HepG2 (cell line): ENCODE data around the gene HNRNPUL2. TPM values are rescaled to one million over a fixed set of nuclear protein-coding genes. Genes with fewer than 3 reads are reported as not detected.

Experiments
- CBFB ChIP-seq: sonication (generic); formaldehyde crosslinking; IDR thresholded peaks from 2 replicates; pipeline ENCODE4 v1.4.0; 2020; ENCODE audit warnings: missing genetic modification reagents
- DR1 ChIP-seq: sonication (generic); formaldehyde crosslinking; IDR thresholded peaks from 2 replicates; pipeline ENCODE4 v1.8.0; 2021; ENCODE audit warnings: mild to moderate bottlenecking, missing genetic modification reagents, inconsistent platforms
- EP300 ChIP-seq, 3 experiments: sonication (generic) in 1 of 3; formaldehyde crosslinking in 1 of 3; IDR thresholded peaks; 2 replicates each; pipeline versions ENCODE4 v1.5.1 to v1.6.1; 2011 to 2020; ENCODE audit warnings: low read depth in 2 of 3, low read length in 2 of 3, borderline replicate concordance in 1 of 3, improper control_type of control experiment in 1 of 3, mild to moderate bottlenecking in 1 of 3, missing genetic modification reagents in 1 of 3, moderate library complexity in 1 of 3
- GATAD1 ChIP-seq: IDR thresholded peaks from 2 replicates; pipeline ENCODE4 v1.6.1; 2016; ENCODE audit warnings: missing genetic modification reagents, missing compliant biosample characterization
- GMEB1 ChIP-seq: sonication (generic); formaldehyde crosslinking; IDR thresholded peaks from 2 replicates; pipeline ENCODE4 v1.5.1; 2020; ENCODE audit warnings: missing genetic modification reagents, mild to moderate bottlenecking, borderline replicate concordance
- HIC2 ChIP-seq: sonication (generic); formaldehyde crosslinking; IDR thresholded peaks from 2 replicates; pipeline ENCODE4 v1.9.0; 2022; ENCODE audit warnings: low read depth, missing genetic modification reagents
- HNRNPL ChIP-seq: fragments of 200-400 bp; formaldehyde crosslinking; IDR thresholded peaks from 2 replicates; pipeline ENCODE4 v1.6.1; 2017; ENCODE audit warnings: mild to moderate bottlenecking, low read depth, low read length
- MLX ChIP-seq: IDR thresholded peaks from 2 replicates; pipeline ENCODE4 v1.6.1; 2016
- MXD3 ChIP-seq: IDR thresholded peaks from 2 replicates; pipeline ENCODE4 v1.6.1; 2016; ENCODE audit warnings: mild to moderate bottlenecking, missing biosample characterization, missing genetic modification reagents
- RBFOX2 ChIP-seq: fragments of 200-400 bp; formaldehyde crosslinking; IDR thresholded peaks from 2 replicates; pipeline ENCODE4 v1.6.1; 2017; ENCODE audit warnings: low read depth, mild to moderate bottlenecking, low read length
- RXRA ChIP-seq: sonication (generic); formaldehyde crosslinking; IDR thresholded peaks from 2 replicates; pipeline ENCODE4 v1.5.1; 2020; ENCODE audit warnings: missing genetic modification reagents
- SP2 ChIP-seq: sonication (generic); formaldehyde crosslinking; IDR thresholded peaks from 2 replicates; pipeline ENCODE4 v1.5.1; 2020; ENCODE audit warnings: mild to moderate bottlenecking, missing genetic modification reagents
- THAP7 ChIP-seq: sonication (generic); formaldehyde crosslinking; IDR thresholded peaks from 2 replicates; pipeline ENCODE4 v1.8.1; 2023; ENCODE audit warnings: mild to moderate bottlenecking, missing genetic modification reagents
- YEATS2 ChIP-seq: sonication (generic); formaldehyde crosslinking; IDR thresholded peaks from 2 replicates; pipeline ENCODE4 v1.4.0; 2020; ENCODE audit warnings: missing genetic modification reagents, borderline replicate concordance
- ZC3H4 ChIP-seq: sonication (generic); formaldehyde crosslinking; IDR thresholded peaks from 2 replicates; pipeline ENCODE4 v1.4.0; 2020; ENCODE audit warnings: missing genetic modification reagents, borderline replicate concordance
- ZNF143 ChIP-seq: sonication (generic); formaldehyde crosslinking; IDR thresholded peaks from 2 replicates; pipeline ENCODE4 v1.4.0; 2020; ENCODE audit warnings: missing genetic modification reagents
- ZNF253 ChIP-seq: sonication (generic); formaldehyde crosslinking; IDR thresholded peaks from 2 replicates; pipeline ENCODE4 v1.8.0; 2022; ENCODE audit warnings: mild to moderate bottlenecking, missing genetic modification reagents, borderline replicate concordance
- ZNF263 ChIP-seq: sonication (generic); formaldehyde crosslinking; IDR thresholded peaks from 2 replicates; pipeline ENCODE4 v1.4.0; 2020; ENCODE audit warnings: missing genetic modification reagents
- ZNF343 ChIP-seq: sonication (generic); formaldehyde crosslinking; IDR thresholded peaks from 2 replicates; pipeline ENCODE4 v1.4.0; 2020; ENCODE audit warnings: mild to moderate bottlenecking, missing genetic modification reagents
- ZNF430 ChIP-seq: sonication (generic); formaldehyde crosslinking; IDR thresholded peaks from 2 replicates; pipeline ENCODE4 v1.9.0; 2021; ENCODE audit warnings: mild to moderate bottlenecking, missing genetic modification reagents
- ZNF510 ChIP-seq: sonication (generic); formaldehyde crosslinking; IDR thresholded peaks from 2 replicates; pipeline ENCODE4 v1.4.0; 2020; ENCODE audit warnings: low read depth, mild to moderate bottlenecking, missing genetic modification reagents
- ZNF768 ChIP-seq: sonication (generic); formaldehyde crosslinking; IDR thresholded peaks from 2 replicates; pipeline ENCODE4 v1.4.0; 2020; ENCODE audit warnings: missing genetic modification reagents
- ZNF839 ChIP-seq: sonication (generic); formaldehyde crosslinking; IDR thresholded peaks from 2 replicates; pipeline ENCODE4 v1.4.0; 2020; ENCODE audit warnings: missing genetic modification reagents, mild to moderate bottlenecking, borderline replicate concordance
- polyA plus RNA-seq, 8 experiments: library from polyadenylated mRNA; depleted of rRNA in 3 of 8; stranded (reverse) in 7 of 8; unstranded in 1 of 8; fragments of >200 nt; fragmentation: Illumina TruSeq in 4 of 8; extraction: Trizol in 4 of 8; gene quantifications; 2 replicates each; pipeline versions ENCODE4 v1.2.1 to v1.2.3, GENCODE V29; 2011 to 2016; ENCODE audit warnings: low read depth in 4 of 8, missing spikeins in 1 of 8, mixed read lengths in 1 of 8; ENCODE audit not compliant: insufficient read depth in 1 of 8
- total RNA-seq, 5 experiments: library from RNA; depleted of rRNA; stranded (reverse); fragments of >200 nt; fragmentation: Illumina TruSeq; extraction: Trizol; gene quantifications; 2 replicates each; pipeline ENCODE4 v1.2.3, GENCODE V29; 2016; ENCODE audit warnings: low read depth in 1 of 5

Gene HNRNPUL2
- total and polyA plus RNA-seq, 2 of the 13 experiments (the other 11 are each of a cell fraction or from before 2014, with no cell fraction given): 8.4 to 9.6 TPM

- peak; percentile 77; the same call in 1 of the 2 replicates for TF ChIP-seq MXD3 (CRISPR knock-in tag)
- peak; percentile 79; the same call in 1 of the 2 replicates for TF ChIP-seq THAP7 (CRISPR knock-in tag)
- 0 out of 2 replicates have a peak, but pooled peaks have one; percentile 17 for TF ChIP-seq ZNF263 (CRISPR knock-in tag)
- TF ChIP-seq MLX (CRISPR knock-in tag): 0 out of 2 replicates have a peak, but pooled peaks have one; percentile 32
- peak; percentile 35; the same call in 1 of the 2 replicates for TF ChIP-seq ZNF430 (CRISPR knock-in tag)
- TF ChIP-seq SP2 (CRISPR knock-in tag): peak; percentile 49; the same call in 1 of the 2 replicates
- TF ChIP-seq EP300 (IDR thresholded peaks at IDR 0.05; ENCODE audit: low read depth in 2 of 2, low read length in 2 of 2): no peak
- TF ChIP-seq EP300 (CRISPR knock-in tag; IDR thresholded peaks at IDR 0.05; ENCODE audit: borderline replicate concordance): 0 out of 2 replicates have a peak, but pooled peaks have one; percentile 11
- TF ChIP-seq RBFOX2: peak; percentile 89
- peak; percentile 75; the same call in 1 of the 2 replicates for TF ChIP-seq GMEB1 (CRISPR knock-in tag)
- no peak for TF ChIP-seq ZNF343 (CRISPR knock-in tag)
- TF ChIP-seq ZNF839 (CRISPR knock-in tag): 0 out of 2 replicates have a peak, but pooled peaks have one; percentile 67
- TF ChIP-seq ZNF768 (CRISPR knock-in tag): peak; percentile 36; the same call in 1 of the 2 replicates
- TF ChIP-seq DR1 (CRISPR knock-in tag): peak; percentile 68
- peak; percentile 12; the same call in 1 of the 2 replicates for TF ChIP-seq ZNF143 (CRISPR knock-in tag)
- peak; percentile 69; the same call in 1 of the 2 replicates for TF ChIP-seq HNRNPL
- TF ChIP-seq ZNF510 (CRISPR knock-in tag): no peak
- TF ChIP-seq GATAD1 (CRISPR knock-in tag): peak; percentile 98
- TF ChIP-seq RXRA (CRISPR knock-in tag): peak; percentile 49; the same call in 1 of the 2 replicates
- peak; percentile 97 for TF ChIP-seq YEATS2
- peak; percentile 75; the same call in 1 of the 2 replicates for TF ChIP-seq CBFB (CRISPR knock-in tag)
- TF ChIP-seq ZC3H4 (CRISPR knock-in tag): 0 out of 2 replicates have a peak, but pooled peaks have one; percentile 54
- 0 out of 2 replicates have a peak, but pooled peaks have one; percentile 45 for TF ChIP-seq ZNF253 (CRISPR knock-in tag)
- no peak for TF ChIP-seq HIC2 (CRISPR knock-in tag)
Observed at GRCh38 chr11:62678770-62679696, 48.2 kb downstream of the HNRNPUL2 start, which contains the start of gene UBXN1 (continued).
